WTC11 (cell line): ENCODE data around the gene NXF1.

Experiments
- AFF4 ChIP-seq: sonication (generic); formaldehyde crosslinking; IDR thresholded peaks from 2 replicates; pipeline ENCODE4 v1.8.1; 2023; ENCODE audit warnings: mild to moderate bottlenecking, missing genetic modification reagents, borderline replicate concordance
- ESRRA ChIP-seq: sonication (generic); formaldehyde crosslinking; IDR thresholded peaks from 2 replicates; pipeline ENCODE4 v1.8.1; 2022; ENCODE audit warnings: mild to moderate bottlenecking, missing genetic modification reagents, borderline replicate concordance
- HMGA2 ChIP-seq: fragments of 250-450 bp; sonication (Bioruptor Pico); IDR thresholded peaks from 2 replicates; pipeline ENCODE4 v1.4.0; 2021; ENCODE audit warnings: mild to moderate bottlenecking, moderate library complexity
- IRF2 ChIP-seq: sonication (generic); formaldehyde crosslinking; IDR thresholded peaks from 2 replicates; pipeline ENCODE4 v1.8.0; 2022; ENCODE audit warnings: low read depth, missing genetic modification reagents, borderline replicate concordance
- PREB ChIP-seq: sonication (generic); formaldehyde crosslinking; IDR thresholded peaks from 2 replicates; pipeline ENCODE4 v1.8.1; 2022; ENCODE audit warnings: mild to moderate bottlenecking, missing genetic modification reagents, moderate library complexity, borderline replicate concordance
- TEAD4 ChIP-seq: sonication (generic); formaldehyde crosslinking; IDR thresholded peaks from 2 replicates; pipeline ENCODE4 v1.8.0; 2022; ENCODE audit warnings: mild to moderate bottlenecking, missing genetic modification reagents
- USF1 ChIP-seq: sonication (generic); formaldehyde crosslinking; IDR thresholded peaks from 2 replicates; pipeline ENCODE4 v1.8.0; 2022; ENCODE audit warnings: mild to moderate bottlenecking, missing genetic modification reagents
- TF ChIP-seq, protein P1 (sequence below): fragments of 200-600 bp; IDR thresholded peaks from 2 replicates; pipeline ENCODE4 v1.8.0; 2022; ENCODE audit warnings: antibody characterized with exemption
- TF ChIP-seq, protein P2 (sequence below): sonication (generic); formaldehyde crosslinking; IDR thresholded peaks from 2 replicates; pipeline ENCODE4 v1.8.0; 2022; ENCODE audit warnings: mild to moderate bottlenecking, missing genetic modification reagents

- TF ChIP-seq, protein P1, sequence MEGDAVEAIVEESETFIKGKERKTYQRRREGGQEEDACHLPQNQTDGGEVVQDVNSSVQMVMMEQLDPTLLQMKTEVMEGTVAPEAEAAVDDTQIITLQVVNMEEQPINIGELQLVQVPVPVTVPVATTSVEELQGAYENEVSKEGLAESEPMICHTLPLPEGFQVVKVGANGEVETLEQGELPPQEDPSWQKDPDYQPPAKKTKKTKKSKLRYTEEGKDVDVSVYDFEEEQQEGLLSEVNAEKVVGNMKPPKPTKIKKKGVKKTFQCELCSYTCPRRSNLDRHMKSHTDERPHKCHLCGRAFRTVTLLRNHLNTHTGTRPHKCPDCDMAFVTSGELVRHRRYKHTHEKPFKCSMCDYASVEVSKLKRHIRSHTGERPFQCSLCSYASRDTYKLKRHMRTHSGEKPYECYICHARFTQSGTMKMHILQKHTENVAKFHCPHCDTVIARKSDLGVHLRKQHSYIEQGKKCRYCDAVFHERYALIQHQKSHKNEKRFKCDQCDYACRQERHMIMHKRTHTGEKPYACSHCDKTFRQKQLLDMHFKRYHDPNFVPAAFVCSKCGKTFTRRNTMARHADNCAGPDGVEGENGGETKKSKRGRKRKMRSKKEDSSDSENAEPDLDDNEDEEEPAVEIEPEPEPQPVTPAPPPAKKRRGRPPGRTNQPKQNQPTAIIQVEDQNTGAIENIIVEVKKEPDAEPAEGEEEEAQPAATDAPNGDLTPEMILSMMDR: no peak
- no peak for TF ChIP-seq ESRRA
- no peak for TF ChIP-seq AFF4
- TF ChIP-seq PREB (CRISPR knock-in tag): no peak
- TF ChIP-seq TEAD4 (CRISPR knock-in tag): no peak
- no peak for TF ChIP-seq IRF2 (CRISPR knock-in tag)
- no peak for TF ChIP-seq HMGA2 (CRISPR knock-in tag)
- TF ChIP-seq USF1: no peak
- TF ChIP-seq, protein P2, sequence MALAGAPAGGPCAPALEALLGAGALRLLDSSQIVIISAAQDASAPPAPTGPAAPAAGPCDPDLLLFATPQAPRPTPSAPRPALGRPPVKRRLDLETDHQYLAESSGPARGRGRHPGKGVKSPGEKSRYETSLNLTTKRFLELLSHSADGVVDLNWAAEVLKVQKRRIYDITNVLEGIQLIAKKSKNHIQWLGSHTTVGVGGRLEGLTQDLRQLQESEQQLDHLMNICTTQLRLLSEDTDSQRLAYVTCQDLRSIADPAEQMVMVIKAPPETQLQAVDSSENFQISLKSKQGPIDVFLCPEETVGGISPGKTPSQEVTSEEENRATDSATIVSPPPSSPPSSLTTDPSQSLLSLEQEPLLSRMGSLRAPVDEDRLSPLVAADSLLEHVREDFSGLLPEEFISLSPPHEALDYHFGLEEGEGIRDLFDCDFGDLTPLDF (CRISPR knock-in tag): no peak
These were observed 50.1 kb downstream of the NXF1 start for GRCh38 chr11:62755086-62755615.
